HG03103 (cell line): ENCODE results near the gene PHLDB3.
"Not testable (repeated sequence)": the region's sequence is repeated elsewhere in the genome, so short reads cannot be mapped to it uniquely, and the experiment has no call there.

Experiments
- ATAC-seq: cut with Tn5 transposase; IDR thresholded peaks from one replicate; pipeline ENCODE4 v1.9.1; 2021; ENCODE audit warnings: low read depth; ENCODE audit not compliant: unreplicated experiment

PHLDB3 gene

DNA sequence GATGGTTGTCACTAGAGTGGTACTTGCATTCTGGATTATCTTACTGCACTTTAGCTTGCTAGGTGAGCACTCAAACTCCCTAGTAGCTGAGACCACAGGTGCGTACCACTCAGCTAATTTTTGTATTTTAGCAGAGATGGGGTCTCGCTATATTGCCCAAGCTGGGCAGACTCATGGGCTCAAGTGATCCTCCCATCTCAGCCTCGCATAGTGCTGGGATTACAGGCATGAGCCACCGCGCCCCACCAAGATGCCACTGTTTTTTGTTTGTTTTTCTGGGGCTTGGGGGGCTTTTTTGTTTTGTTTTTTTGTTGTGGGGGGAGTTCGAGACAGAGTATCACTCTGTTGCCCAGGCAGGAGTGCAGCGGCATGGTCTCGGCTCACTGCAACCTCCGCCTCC, 56.9 kb downstream of the PHLDB3 start:
- no peak for ATAC-seq

DNA sequence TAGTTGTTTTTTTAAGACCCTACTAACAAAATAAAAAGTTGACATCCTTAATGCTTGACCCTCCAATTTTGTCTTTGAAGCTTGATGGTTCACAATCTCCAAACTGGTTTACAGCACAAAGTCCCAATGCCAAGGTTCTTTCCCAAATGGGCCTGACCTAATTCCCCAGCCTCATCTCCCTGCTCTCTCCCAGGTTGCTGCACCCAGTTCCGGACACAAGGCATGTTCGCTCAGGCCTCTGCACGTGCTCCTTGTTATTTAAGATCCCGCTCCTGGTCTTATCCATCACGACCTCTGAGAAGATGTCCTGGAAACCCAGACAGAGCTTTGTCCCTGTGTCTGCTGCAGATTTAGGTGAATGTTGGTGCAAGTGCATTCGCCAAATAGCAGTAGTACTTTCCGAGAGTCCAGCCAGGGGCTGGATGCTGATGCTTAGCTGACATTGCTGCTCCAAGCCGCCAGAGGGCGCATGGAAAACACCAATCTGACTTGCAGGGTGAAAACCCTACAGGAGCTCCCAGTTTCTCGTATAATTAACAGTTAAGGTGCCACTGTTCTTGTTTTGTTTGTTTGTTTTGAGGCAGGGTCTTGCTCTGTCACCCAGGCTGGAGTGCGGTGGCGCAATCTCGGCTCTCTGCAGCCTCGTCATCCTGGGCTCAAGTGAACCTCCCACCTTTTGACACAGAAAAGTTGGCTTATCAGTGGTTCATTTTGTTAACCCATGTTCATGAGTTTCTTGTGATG, 57.6 kb downstream of the PHLDB3 start:
- ATAC-seq = no peak

DNA sequence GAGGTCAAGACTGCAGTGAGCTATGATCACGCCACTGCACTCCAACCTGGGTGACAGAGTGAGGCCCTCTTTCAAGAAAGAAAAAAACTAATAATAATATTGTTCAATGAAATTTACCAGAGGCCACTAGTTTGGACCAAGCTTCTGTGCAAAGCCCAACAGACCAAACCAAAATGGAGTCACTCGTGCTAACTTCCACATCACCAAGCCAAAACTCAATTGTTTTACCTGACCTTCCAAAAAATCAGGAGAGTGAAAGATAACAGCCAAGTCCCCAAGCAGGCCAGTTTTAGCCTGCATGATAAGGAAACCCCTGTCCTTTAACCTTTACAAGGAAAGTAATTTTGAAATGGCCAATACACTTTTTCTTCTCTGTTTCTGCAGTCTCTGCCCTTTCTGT, 59.1 kb downstream of the PHLDB3 start:
- no peak for ATAC-seq

- ATAC-seq = no peak
Measured at GRCh38 chr19:43444531-43445287, 59.8 kb downstream of the PHLDB3 start.

- not testable (repeated sequence) for ATAC-seq
Measured at GRCh38 chr19:43444091-43444490, 60.5 kb downstream of the PHLDB3 start.

DNA sequence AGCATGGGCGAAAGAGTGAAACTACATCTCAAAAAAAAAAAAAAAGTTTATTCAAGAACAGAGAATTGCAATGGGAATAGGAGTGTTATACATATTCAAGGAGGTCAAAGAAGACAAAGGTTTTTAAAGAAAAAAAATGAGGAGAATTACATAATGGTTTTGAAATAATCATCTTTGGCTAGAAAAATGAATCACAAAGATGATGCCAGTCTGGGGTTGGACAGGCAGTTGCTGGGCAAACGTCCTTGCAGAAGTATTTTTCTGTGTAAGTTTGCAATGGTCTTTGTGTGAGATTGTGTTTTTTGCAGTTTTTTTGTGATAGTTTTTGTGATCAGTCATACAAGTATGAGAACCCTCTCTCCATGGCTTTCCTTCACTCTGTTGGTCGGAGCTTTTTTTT, 62.8 kb downstream of the PHLDB3 start:
- ATAC-seq = no peak

- ATAC-seq = no peak
Measured at GRCh38 chr19:43439709-43440063, 64.9 kb downstream of the PHLDB3 start.

GRCh38 chr19:43439032-43439708, 65.4 kb downstream of the PHLDB3 start:
- ATAC-seq = no peak

DNA sequence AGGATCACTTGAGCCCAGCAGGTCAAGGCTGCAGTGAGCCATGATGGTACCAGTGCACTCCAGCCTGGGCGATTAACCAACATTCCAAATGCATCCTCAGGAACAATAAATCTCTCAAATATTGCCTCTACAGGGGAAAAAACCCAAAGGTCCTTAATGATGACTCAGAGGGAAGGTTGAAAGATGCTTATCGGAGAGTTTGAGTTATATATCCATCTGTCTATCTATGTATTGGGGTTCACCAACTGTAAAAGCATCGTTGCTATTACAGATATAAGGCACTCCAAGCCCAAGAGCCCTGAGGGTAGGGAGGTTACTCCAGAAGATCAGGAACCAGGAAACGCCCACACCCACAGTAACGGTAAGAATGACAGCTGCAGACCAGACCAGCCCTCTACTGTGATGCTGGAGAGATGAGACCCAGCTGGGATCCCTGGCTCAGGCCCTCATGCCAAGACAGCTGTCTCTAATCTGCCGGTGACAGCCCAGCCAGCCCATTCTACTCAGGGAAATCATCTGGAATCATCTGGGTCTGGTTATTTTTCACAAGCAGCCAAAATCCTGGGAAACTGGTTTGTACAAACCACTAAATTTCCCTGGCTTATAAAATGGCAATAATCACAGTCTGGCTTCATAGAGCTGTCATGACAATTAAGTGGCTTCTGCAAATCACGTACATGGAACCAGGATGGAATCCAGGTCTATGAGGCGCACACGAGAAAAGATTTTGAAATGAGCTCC, 66.1 kb downstream of the PHLDB3 start:
- no peak for ATAC-seq

- ATAC-seq = no peak
Measured at GRCh38 chr19:43437712-43438111, 66.8 kb downstream of the PHLDB3 start.

DNA sequence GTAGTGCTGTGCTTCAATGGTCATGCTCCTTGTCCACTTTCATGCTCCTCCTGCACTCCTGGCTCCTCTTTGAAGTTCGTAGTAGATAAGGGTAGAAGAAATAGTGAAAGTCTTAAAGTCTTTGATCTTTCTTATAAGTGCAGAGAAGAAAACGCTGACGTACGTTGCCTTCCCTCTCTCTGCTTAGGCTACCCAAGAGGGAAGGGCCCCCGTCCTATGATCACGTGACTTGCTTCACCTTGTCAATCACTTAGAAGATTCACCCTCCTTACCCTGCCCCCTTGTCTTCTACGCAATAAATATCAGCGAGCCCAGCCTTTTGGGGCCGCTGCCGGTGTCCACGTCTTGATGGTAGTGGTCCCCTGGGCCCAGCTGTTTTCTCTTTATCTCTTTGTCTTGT, 67.3 kb downstream of the PHLDB3 start:
- ATAC-seq = not testable (repeated sequence)

GRCh38 chr19:43435775-43436174, 68.8 kb downstream of the PHLDB3 start:
- no peak for ATAC-seq

DNA sequence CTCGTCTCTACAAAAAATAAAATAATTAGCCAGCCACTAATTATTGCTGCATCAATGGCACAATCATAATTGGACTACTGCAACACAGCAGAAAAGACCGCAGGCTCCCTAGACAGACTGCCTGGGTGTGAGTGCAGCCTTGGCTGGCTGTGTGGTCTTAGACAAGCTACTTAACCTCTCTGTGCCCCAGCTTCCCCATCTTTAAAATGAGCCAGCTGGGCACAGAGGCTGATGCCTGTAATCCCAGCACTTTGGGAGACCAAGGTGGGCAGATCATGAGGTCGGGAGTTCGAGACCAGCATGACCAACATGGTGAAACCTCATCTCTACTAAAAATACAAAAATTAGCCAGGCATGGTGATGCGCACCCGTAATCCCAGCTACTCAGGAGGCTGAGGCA, 70.9 kb downstream of the PHLDB3 start:
- no peak for ATAC-seq

DNA sequence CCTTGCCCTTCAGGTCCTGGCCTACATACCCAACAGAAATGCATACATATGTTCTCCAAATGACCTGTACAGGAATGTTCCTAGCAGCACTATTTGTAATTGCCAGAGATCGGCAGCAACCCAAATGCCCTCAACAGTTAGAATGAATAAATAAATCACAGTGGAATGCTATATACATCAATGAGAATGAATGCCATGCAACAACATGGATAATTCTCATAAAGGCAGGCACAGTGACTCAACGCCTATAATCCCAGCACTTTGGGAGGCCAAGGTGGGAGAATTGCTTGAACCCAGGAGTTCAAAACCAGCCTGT, 71.2 kb downstream of the PHLDB3 start:
- no peak for ATAC-seq

DNA sequence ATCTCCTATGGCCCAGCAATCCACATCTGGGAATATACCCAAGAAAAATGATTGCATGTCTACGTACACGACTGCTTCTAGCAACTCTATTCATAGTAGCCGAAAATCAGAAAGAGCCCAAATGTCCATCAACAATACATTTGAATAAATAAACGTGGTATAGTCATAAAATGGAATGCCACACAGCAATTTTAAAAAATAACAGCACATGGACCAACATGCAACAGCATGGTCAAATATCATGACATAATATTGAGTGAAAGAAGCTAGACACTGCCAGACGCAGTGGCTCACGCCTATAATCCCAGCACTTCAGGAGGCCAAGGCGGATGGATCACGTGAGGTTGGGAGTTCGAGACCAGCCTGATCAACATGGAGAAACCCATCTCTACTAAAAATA, 73.6 kb downstream of the PHLDB3 start:
- no peak for ATAC-seq

DNA sequence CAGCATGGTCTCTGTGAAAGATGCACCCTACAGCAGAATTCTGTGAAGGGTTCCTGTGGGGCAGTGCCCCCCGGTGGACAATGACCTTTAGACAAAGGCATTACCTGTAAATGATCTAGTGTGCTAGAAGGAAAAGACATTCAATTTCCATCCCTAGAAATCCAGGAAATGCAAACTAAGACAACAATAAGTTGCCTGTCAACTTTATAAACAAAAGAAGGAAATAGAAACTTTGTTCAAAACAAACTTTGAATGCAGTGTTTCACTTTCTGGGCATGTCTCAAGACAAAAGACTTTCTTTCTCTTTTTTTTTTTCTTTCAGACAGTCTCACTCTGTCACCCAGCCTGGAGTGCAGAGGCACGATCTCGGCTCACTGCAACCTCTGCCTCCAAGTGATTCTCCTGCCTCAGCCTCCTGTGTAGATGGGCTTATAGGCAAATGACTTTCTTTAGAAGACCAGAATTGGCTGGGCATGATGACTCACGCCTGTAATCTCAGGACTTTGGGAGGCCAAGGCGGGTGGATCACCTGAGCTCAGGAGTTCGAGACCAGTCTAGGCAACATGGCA, 74.3 kb downstream of the PHLDB3 start:
- ATAC-seq = no peak

- ATAC-seq = no peak
Measured at GRCh38 chr19:43429395-43429794, 75.2 kb downstream of the PHLDB3 start.

- no peak for ATAC-seq
Measured at GRCh38 chr19:43425567-43426392, 78.8 kb downstream of the PHLDB3 start.
